Measurements from ENCODE around the gene CCN2. TPM values are rescaled to one million over a fixed set of nuclear protein-coding genes. Genes with fewer than 3 reads are reported as not detected.

The CCN2 gene
- total and polyA plus RNA-seq, 12 donors: 6.9 to 164 (median 65.8) TPM

GRCh38 chr6:131972741-131973140 is 21.6 kb upstream of the CCN2 start:
- no peak for TF ChIP-seq CTCF (IDR thresholded peaks at IDR 0.05)
- no peak for TF ChIP-seq POLR2A (IDR thresholded peaks at IDR 0.05)
- H3K4me1 ChIP-seq (replicated peaks in 1 of 2): peaks cover 0 to 8% of the 10 kb centered on the region in 2 donors
- no peaks in the 10 kb centered on the region for H3K9me3 ChIP-seq (replicated peaks in 1 of 3)
- DNase-seq: no peak
- intact Hi-C loops (cut with DNase I): no loop called here
- H3K27ac ChIP-seq: no peak overlapping the region
- H3K36me3 ChIP-seq (replicated peaks in 1 of 2): no peaks in the 10 kb centered on the region
- H3K4me3 ChIP-seq: no peak overlapping the region
- H3K27me3 ChIP-seq: no peaks in the 10 kb centered on the region
- WGBS, 4 donors: 69 to 83% (median 75%) methylated on average over 2 of the region's 2 CpGs

- 82 to 91% (median 86%) methylated on average over 2 of the region's 2 CpGs for WGBS, 4 donors
- Histone ChIP-seq H3K4me3 (no peak overlapping the region), H3K36me3 (replicated peaks in 1 of 2) (no peaks in the 10 kb centered on the region), H3K27me3 (no peaks in the 10 kb centered on the region), H3K9me3 (replicated peaks in 1 of 3) (no peaks in the 10 kb centered on the region), H3K27ac (no peak overlapping the region), H3K4me1 (replicated peaks in 1 of 2) (no peaks in the 10 kb centered on the region)
- TF ChIP-seq CTCF (IDR thresholded peaks at IDR 0.05) (no peak), POLR2A (IDR thresholded peaks at IDR 0.05) (no peak)
- intact Hi-C loops (cut with DNase I): no loop called here
- DNase-seq: no peak
These were observed 19.1 kb upstream of the CCN2 start for GRCh38 chr6:131970076-131970859.

GRCh38 chr6:131968656-131969055 is 17.5 kb upstream of the CCN2 start:
- H3K9me3 ChIP-seq (replicated peaks in 1 of 3): no peaks in the 10 kb centered on the region
- H3K27ac ChIP-seq: no peak overlapping the region
- TF ChIP-seq POLR2A (IDR thresholded peaks at IDR 0.05): no peak
- intact Hi-C loops (cut with DNase I): no loop called here
- H3K36me3 ChIP-seq (replicated peaks in 1 of 2): no peaks in the 10 kb centered on the region
- no peaks in the 10 kb centered on the region for H3K27me3 ChIP-seq
- 69 to 87% (median 82%) methylated on average over 5 of the region's 5 CpGs for WGBS, 4 donors
- no peak overlapping the region for H3K4me3 ChIP-seq
- no peak for DNase-seq
- no peaks in the 10 kb centered on the region for H3K4me1 ChIP-seq (replicated peaks in 1 of 2)

GRCh38 chr6:131967948-131968347 is 16.8 kb upstream of the CCN2 start:
- 58 to 93% (median 85%) methylated on average over 1 of the region's 1 CpG for WGBS, 4 donors
- no peaks in the 10 kb centered on the region for H3K36me3 ChIP-seq (replicated peaks in 1 of 2)
- no peaks in the 10 kb centered on the region for H3K4me1 ChIP-seq (replicated peaks in 1 of 2)
- TF ChIP-seq POLR2A (IDR thresholded peaks at IDR 0.05) (no peak), CTCF (IDR thresholded peaks at IDR 0.05) (no peak)
- H3K27me3 ChIP-seq: no peaks in the 10 kb centered on the region
- DNase-seq: no peak
- no peak overlapping the region for H3K27ac ChIP-seq
- intact Hi-C loops (cut with DNase I): no loop called here
- no peaks in the 10 kb centered on the region for H3K9me3 ChIP-seq (replicated peaks in 1 of 3)
- H3K4me3 ChIP-seq: no peak overlapping the region

- intact Hi-C loops (cut with DNase I): no loop called here
- Histone ChIP-seq H3K36me3 (replicated peaks in 1 of 2) (no peaks in the 10 kb centered on the region), H3K27ac (no peak overlapping the region), H3K4me1 (replicated peaks in 1 of 2) (no peaks in the 10 kb centered on the region), H3K9me3 (replicated peaks in 1 of 3) (no peaks in the 10 kb centered on the region), H3K27me3 (no peaks in the 10 kb centered on the region), H3K4me3 (no peak overlapping the region)
- no peak for DNase-seq
- 78 to 80% (median 79%) methylated on average over 6 of the region's 6 CpGs for WGBS, 4 donors
- TF ChIP-seq CTCF (IDR thresholded peaks at IDR 0.05): no peak
- no peak for TF ChIP-seq POLR2A (IDR thresholded peaks at IDR 0.05)
These were observed 15.3 kb upstream of the CCN2 start for GRCh38 chr6:131966443-131966842.

Data from adrenal gland (tissue), 12 donors.